Activated T-helper 1 cell treated with anti-CD3 and anti-CD28 coated beads, Interleukin-2, amount 50 U/mL, for 16 hours (primary cell): ENCODE data around the gene TRABD.

Source experiments
- DNase-seq, 2 donors: peaks; one replicate each; pipeline ENCODE4 v3.0.0-alpha.2; 2020; ENCODE audit warnings: low read depth in 1 of 2, low spot score in 1 of 2

Gene TRABD

GRCh38 chr22:50216684-50217520 is 31.2 kb downstream of the TRABD start:
- no peak for DNase-seq

GRCh38 chr22:50217543-50218152 is 31.9 kb downstream of the TRABD start:
- no peak for DNase-seq

- DNase-seq, result no peak
Measured at GRCh38 chr22:50218153-50218995, 32.7 kb downstream of the TRABD start.

GRCh38 chr22:50218996-50219727 is 33.4 kb downstream of the TRABD start:
- DNase-seq, result no peak

- DNase-seq, result no peak
Measured at GRCh38 chr22:50219800-50220602, 34.3 kb downstream of the TRABD start.

GRCh38 chr22:50220603-50221409 is 35.1 kb downstream of the TRABD start:
- DNase-seq, result no peak

GRCh38 chr22:50221410-50222300 is 35.9 kb downstream of the TRABD start:
- no peak for DNase-seq

GRCh38 chr22:50222508-50222907 is 36.8 kb downstream of the TRABD start:
- no peak for DNase-seq

GRCh38 chr22:50224071-50224470 is 38.4 kb downstream of the TRABD start:
- DNase-seq, result no peak

GRCh38 chr22:50225200-50225969 is 39.7 kb downstream of the TRABD start:
- no peak for DNase-seq

- DNase-seq, result no peak
Measured at GRCh38 chr22:50226063-50226874, 40.6 kb downstream of the TRABD start.

- no peak for DNase-seq
Measured at GRCh38 chr22:50226875-50227165, 41.1 kb downstream of the TRABD start.

GRCh38 chr22:50227579-50228215 is 42.0 kb downstream of the TRABD start:
- DNase-seq, result no peak

- no peak for DNase-seq
Measured at GRCh38 chr22:50228366-50228765, 42.7 kb downstream of the TRABD start.

GRCh38 chr22:50229370-50229769 is 43.7 kb downstream of the TRABD start:
- DNase-seq, result no peak

GRCh38 chr22:50232481-50233151 is 46.9 kb downstream of the TRABD start:
- no peak for DNase-seq
